MV-4-11 (cell line): ENCODE results near the gene NPIPB13.
"Not testable (repeated sequence)": the region's sequence is repeated elsewhere in the genome, so short reads cannot be mapped to it uniquely, and the experiment has no call there.

Experiments
- DNase-seq: peaks from one replicate; lab custom pipeline; 2025; lab: John Stamatoyannopoulos, UW

The NPIPB13 gene

DNA sequence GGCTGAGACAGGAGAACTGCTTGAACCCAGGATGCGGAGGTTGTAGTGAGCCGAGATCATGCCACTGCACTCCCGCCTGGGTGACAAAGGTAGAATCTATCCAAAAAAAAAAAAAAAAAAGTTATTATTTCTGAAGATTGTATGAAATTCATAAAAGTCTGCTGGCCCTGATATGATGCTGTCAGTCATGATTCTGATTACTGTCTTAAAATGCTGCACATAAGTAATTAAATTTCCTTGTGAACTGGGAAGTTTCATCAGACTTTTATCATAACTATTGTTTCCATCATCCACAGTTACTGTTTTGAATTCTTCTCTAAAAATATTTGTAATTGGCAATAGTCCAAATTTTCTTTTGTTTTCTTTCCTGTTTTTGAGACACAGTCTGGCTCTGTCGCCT lies at the start of gene NPIPB13:
TSS of gene NPIPB13 (minus strand) at position 101 of the 400 bp plus-strand sequence. CDS start 2,906 bp downstream, outside the sequence.
- not testable (repeated sequence) for DNase-seq

DNA sequence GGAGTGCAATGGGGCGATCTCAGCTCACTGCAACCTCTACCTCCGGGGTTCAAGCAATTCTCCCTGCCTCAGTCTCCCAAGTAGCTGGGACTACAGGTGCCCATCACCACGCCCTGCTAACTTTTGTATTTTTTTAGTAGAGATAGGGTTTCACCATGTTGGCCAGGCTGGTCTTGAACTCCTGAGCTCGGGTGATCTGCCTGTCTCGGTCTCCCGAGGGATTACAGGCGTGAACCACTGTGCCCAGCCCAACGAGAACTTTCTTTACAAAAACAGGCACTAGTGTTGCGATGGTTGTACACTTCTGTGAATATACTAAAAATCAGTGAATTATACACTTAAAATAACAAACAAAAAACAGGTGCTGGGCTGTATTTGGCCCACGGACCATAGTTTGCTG lies 34.1 kb upstream of the NPIPB13 start:
- not testable (repeated sequence) for DNase-seq

- not testable (repeated sequence) for DNase-seq
Measured at GRCh38 chr16:30278523-30278922, 30.2 kb upstream of the NPIPB13 start.

- DNase-seq = not testable (repeated sequence)
Measured at GRCh38 chr16:30217082-30217481, 31.2 kb downstream of the NPIPB13 start.

GRCh38 chr16:30211414-30211813 lies 36.9 kb downstream of the NPIPB13 start:
- not testable (repeated sequence) for DNase-seq

- DNase-seq = not testable (repeated sequence)
Measured at GRCh38 chr16:30209032-30209431, 39.2 kb downstream of the NPIPB13 start.

DNA sequence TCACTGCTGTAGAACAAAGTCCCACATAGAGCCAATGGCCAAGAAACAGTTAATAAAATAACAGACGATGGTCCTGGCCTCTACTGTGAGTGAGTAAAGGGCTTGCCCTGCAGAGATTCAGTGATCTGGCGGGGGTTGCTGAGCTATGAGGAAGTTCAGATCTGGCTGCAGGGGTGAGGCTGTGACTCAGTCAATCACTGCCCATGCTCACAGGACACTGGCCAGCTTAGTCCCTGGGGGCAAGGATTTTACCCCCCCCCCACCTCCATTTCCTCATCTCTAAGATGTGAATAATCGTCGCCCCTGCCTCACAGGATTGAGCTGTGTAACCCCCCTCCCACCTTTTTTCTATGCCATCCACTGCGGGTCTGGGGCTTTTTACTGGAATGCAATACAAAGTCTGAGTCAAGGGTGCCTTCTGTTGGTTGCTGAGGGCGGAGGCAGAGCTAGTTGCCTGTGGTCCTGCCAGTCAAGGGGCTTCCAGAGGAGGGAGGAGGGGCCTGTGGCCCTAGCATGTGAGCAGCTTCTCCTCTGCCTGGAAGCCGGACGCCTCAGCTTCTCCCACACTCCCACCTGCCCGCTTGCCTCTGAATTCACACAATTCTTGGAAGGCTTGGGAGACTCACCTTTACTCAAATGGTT lies 41.1 kb downstream of the NPIPB13 start:
- DNase-seq = not testable (repeated sequence)

DNA sequence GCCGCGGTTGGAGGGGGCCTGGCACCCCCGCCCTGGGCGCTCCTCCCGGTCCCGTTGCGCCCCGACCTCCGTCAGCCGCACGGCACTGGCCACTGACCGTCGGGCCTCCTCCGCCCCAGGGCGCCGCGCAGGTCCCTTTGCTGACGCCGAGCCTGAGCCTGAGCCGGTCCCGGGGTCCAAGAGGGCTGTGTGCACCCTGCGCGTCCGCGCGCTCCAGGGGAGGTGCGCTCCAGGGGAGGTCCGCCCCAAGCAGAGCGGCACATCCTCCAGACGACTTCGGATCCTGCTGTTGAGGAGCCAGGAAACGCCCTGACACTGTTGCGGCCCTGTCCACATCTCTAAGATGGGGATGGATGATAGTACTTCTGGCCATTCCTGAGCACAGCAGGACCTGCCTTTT lies 42.0 kb downstream of the NPIPB13 start:
- DNase-seq = not testable (repeated sequence)

GRCh38 chr16:30205541-30206236 lies 42.6 kb downstream of the NPIPB13 start:
- not testable (repeated sequence) for DNase-seq

DNA sequence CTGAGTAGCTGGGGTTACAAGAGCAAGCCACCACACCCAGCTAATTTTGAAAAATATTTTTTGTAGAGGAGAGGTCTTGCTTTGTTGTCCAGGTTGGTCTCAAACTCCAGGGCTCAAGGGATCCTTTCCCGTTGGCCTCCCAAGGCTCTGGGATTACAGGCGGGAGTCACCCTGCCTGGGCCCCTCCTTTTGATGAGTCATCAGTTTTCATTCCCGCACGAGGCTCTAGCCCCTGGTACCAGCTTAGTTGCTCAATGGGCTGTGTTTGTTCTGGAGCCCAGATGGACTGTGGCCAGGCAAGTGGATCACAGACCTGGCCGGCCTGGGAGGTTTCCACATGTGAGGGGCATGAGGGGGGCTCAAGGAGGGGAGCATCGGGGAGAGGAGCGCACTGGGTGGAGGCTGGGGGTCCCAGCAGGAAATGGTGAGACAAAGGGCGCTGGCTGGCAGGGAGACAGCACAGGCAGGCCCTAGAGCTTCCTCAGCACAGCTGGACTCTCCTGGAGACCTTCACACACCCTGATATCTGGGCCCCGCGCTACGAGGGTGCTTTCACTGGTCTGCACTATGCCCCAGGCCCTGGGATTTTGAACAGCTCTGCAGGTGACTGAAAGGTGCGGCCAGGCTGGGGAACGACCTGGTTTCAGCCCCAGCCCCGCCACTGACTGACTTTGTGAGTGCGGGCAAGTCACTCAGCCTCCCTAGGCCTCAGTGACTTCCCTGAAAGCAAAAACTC lies 48.5 kb downstream of the NPIPB13 start:
- not testable (repeated sequence) for DNase-seq

DNA sequence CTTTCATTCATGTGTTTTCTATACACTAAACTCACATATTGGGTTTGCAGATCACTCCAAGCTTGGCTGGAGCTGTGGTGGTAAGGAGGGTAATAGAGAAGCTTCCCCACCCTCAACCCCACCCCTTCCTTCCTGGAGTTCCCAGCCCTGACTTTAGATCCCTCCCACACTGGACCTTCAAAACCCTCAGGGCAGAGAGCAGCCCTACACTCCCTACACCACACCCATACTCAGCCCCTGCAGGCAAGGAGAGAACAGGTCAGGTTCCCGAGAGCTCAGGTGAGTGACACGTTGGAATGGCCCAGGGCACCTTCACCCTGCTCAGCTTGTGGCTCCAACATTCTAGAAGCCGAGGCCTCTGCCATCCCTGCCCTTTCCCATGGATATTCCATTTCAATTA lies 49.2 kb downstream of the NPIPB13 start, which contains the start of gene SULT1A3:
TSS of gene SULT1A3 (plus strand) at position 207 of the 400 bp plus-strand sequence. CDS start 1,474 bp downstream, outside the sequence.
- DNase-seq = not testable (repeated sequence)
